T-helper 1 cell treated with Interleukin-12 subunit alpha and Interleukin-12 subunit beta and Interleukin-4 antibody, amounts not matched to agents 30 ng/mL and 1 ng/mL, for 36 hours (primary cell): ENCODE measurements around the gene CCDC7. TPM values are rescaled to one million over a fixed set of nuclear protein-coding genes. Genes with fewer than 3 reads are reported as not detected.
"Not testable (repeated sequence)": the region's sequence is repeated elsewhere in the genome, so short reads cannot be mapped to it uniquely, and the experiment has no call there.

ENCODE experiments used
- intact Hi-C: fragments of 100-400 bp; cut with micrococcal nuclease; formaldehyde crosslinking; loops from one replicate; pipeline ENCODE4 v1.15.1; 2024
- total RNA-seq: library from RNA; stranded (reverse); gene quantifications from 2 replicates; pipeline ENCODE4 v1.2.3, GENCODE V29; 2022

The CCDC7 gene
- total RNA-seq, 1 donor from 2014 or later, result 12.9 TPM

DNA sequence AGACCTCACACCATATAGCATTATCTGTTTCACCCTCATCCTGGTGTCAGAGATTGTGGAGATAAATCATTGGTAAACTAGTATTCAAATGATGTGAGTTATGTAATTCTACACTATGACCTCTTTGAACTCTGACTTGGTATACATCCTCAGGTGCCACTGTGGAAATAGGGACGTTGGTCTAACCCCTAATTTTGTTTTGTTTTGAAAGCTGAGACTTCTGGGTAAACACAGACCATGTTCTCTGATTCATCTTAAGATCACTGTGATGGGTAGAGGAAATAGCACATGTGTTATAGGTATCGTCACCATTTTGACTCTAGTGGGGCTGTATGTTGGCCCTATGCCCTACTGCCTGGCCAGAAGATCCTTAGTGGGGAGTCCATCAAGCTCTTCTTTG lies 241.6 kb downstream of the CCDC7 start:
- intact Hi-C loops, result no loop called here

DNA sequence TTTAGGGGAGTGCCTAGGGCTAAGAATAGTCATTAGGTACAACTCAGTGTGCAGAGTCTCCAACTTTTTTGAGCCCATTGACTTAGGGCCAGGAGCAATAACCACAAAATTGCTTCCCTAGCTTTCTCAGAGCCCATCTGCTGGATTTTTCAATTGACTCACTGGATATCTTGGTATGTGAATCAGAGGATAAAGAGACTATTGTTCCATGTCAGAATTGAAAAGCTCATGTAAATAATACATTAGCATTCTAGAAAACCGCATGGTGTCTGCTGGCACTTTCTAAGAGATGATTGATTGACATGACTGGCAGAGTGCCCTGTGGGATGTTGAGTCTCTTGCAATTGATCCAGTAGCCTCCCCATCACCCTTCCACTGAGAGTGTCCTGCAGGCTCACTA lies 246.2 kb downstream of the CCDC7 start:
- intact Hi-C loops, result no loop called here

DNA sequence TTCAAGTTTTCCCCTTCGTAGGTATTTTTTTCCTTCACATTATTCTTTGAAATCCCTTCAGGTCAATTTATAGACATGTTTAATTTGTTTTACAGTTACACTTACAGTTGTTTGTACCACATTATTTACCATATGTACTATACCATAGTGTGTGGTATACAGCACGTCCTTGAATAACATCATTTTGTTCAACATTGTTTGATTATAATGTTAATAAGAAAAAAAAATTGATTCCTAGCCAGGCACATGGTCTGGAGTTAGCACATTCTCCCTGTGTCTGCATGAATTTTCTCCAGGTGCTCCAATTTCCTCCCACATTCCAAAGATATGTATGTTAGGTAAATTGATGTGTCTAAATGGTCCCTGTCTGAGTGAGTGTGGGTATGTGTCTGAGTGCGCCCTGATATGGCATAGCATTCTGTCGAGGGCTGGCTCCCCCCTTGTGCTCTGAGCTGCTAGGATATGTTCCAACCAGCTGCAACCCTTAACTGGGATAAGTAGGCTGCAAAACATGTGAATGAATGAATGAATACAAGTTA lies 247.6 kb downstream of the CCDC7 start:
- intact Hi-C loops, result no loop called here

DNA sequence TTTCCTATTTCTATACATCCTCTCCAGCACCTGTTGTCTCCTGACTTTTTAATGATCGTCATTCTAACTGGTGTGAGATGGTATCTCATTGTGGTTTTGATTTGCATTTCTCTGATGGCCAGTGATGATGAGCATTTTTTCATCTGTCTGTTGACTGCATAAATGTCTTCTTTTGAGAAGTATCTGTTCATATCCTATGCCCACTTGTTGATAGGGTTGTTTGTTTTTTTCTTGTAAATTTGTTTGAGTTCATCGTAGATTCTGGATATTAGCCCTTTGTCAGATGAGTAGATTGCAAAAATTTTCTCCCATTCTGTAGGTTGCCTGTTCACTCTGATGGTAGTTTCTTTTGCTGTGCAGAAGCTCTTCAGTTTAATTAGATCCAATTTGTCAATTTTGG lies 253.7 kb downstream of the CCDC7 start:
- intact Hi-C loops, result not testable (repeated sequence)

DNA sequence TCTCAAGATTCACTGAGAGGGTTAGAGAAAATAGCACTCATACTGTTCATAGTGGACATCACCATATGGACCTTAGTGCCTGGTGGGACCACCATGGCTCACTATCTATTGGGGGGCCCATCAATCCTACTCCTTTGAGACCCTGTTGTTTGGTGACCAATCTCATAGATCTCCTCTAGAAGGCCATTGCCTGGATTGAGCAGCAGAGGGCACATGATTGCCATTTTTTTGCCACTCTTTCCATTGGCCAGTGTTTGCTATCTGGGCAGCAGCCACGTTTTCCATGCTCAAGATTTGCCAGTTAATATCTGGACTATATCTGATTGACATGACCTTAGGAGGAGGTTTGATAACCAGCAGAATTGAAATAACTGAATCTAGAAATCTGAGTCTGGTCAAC lies 267.6 kb downstream of the CCDC7 start:
- intact Hi-C loops, result no loop called here

DNA sequence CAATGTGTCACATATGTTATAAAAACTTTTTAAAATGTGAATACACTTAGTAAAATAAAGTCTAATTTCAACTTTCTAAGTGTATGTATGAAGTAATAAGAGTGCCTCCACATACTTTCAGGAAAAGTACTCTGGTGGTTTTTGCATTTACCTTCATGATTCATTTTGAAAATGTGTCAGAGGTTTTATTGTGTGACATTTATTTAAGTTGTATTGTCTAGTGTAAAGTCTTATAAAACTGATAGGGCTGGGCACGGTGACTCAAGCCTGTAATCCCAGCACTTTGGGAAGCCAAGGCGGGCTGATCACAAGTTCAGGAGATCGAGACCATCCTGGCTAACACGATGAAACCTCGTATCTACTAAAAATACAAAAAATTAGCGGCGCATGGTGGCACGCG lies 285.6 kb downstream of the CCDC7 start:
- intact Hi-C loops, result no loop called here

DNA sequence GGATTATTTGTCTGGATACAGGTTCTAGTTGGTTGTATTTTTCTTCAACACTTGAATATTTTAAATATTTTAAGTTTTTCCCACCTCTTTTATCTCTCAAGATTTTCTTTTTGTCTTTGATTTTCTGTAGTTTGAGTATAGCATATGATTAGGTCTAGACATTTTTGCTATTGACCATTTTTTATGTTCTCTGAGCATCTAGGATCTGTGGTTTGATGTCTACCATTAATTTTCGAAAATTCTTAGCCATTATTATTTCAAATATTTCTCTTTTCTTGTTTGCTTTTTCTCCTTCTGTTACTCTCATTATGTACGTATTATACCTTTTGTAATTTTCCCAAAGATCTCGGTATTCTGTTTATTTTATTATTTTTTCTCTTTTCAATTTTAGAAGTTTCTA lies 293.0 kb downstream of the CCDC7 start:
- intact Hi-C loops, result no loop called here

DNA sequence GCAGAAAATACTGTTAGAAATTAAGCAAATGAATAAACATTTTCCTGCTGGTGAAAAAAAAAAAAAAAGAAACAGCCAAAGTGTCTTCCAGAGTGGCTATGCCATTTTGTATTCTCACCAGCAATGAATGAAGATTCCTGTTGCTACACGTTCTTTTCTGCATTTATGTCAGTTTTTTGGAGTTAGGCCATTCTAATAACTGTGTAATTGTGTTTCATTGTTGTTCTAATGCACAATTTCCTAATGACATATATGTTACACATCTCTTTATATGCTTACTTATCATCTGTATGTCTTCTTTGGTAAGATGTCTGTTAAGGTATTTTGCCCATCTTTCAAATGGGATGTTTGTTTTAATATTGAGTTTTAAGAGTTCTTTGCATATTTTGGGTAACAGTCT lies 298.4 kb downstream of the CCDC7 start:
- intact Hi-C loops, result no loop called here

DNA sequence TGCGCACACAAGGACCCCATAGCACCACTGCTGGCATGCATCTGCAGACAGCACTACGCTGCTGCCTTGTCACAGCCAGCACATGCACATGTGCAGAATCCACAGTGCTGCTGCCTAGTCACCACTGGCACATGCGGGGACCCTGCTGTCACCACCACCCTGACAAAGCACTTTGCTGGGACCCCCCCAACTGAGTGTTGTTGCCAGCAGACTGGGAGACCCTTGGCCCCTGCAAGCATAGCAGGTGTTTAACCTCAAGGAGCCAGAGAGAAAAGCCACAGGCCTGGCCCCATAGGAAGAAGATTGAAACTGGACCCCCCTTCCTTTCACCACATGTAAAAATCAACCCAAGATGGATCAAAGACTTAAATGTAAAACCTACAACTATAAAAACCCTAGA lies 300.9 kb downstream of the CCDC7 start:
- intact Hi-C loops, result no loop called here

DNA sequence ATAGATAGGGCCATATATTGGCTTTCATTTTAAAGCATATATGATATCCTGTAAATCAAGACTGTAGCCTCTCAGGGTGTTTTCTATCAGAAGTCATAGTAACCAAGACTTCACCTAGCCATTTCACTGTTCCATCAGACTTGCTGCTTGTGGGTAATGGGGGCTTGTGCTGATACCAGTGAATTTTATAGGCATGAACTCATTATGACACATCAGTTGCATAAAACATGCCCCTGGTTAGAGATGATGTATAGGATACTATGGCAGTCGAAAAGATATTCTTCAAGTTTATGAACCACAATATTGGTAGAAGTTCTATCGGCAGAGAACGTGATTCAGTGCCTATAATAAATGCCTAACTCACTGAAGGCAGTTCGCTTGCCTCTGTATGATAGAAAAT lies 305.6 kb downstream of the CCDC7 start:
- intact Hi-C loops, result no loop called here

DNA sequence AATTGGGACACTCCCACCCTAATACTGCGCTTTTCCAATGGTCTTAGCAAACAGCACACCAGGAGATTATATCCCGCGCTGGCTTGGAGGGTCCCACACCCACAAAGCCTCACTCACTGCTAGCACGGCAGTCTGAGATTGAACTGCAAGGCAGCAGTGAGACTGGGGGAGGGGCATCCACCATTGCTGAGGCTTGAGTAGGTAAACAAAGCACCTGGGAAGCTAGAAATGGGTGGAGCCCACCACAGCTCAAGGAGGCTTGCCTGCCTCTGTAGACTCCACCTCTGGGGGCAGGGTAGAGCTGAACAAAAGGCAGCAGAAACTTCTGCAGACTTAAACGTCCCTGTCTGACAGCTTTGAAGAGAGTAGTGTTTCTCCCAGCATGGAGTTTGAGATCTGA lies 309.0 kb downstream of the CCDC7 start:
- intact Hi-C loops, result not testable (repeated sequence)

DNA sequence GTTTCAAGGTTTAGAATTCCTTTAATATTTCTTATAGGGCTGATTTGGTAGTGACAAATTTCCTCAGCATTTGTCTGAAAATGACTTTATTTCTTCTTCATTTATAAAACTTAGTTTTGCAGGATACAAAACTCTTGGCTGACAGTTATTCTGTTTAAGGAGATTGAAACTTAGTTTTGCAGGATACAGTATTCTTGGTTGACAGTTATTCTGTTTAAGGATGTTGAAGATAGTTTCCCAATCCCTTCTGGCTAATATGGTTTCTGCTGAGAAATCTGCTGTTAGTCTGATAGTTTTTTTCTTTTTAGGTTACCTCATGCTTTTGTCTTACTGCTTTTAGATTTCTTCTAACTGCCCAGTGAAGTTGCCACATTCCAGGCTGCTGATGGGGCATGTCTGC lies 325.3 kb downstream of the CCDC7 start:
- intact Hi-C loops, result no loop called here

DNA sequence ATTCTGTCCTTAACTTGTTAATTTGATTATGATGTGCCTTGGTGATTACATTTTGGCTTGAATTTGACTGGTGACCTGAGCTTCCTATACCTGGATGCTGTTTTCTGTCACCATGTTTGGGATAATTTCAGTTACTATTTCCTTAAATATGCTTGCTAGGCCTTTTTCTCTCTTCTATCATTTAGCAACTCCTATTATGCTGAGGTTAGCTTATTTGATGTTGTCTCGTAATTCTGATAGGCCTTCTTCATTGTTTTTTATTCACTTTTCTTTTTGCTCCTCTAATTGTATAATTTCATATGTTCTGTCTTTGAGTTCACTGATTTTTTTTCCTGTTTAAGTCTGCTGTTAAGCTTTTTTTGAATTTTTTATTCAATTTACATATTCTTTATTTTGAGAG lies 327.2 kb downstream of the CCDC7 start:
- intact Hi-C loops, result no loop called here

DNA sequence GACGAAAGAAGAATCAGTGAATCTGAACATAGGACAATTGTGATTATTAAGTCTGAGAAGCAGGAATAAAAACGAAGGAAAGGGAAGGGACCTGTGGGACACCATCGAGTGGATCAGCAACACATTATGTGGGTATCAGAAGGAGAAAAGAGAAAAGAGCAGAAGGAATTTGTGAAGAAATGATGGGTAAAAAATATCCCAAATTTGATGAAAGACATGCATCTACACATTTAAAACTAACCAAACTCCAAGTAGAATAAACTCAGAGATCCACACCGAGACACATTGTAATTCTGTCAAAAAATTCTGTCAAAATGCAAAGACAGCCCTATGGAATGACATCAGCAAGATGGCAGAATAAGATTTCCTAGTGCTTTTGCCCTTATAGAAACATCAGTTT lies 341.0 kb downstream of the CCDC7 start:
- intact Hi-C loops, result no loop called here

DNA sequence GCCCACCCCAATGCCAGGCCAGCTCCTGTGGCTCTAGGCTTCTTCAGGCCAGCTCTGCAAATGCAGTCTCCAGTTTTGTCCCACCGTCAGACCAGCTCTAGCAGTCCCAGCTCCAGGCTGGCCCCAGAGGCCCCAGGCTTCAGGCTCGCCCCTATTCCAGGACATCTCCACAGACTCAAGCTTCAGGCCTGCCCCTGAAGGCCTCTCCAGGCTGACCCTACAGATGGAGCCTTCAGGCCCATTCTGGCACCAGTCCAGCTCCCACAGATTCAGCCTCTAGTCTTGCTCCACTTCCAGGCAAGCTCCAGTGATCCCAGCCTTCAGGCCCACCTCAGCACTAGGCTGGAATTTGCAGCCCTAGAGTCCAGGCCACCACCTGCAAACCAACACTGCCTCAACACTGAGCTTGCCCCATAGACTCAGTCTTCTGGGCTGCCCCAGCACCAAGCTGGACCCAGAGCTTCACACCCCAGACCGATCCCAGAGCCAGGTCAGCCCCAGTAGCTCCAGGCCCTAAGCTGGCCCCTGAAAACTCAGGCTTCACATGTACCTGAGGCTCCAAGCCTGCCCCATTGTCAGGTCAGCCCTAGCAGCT lies 341.8 kb downstream of the CCDC7 start:
- intact Hi-C loops, result no loop called here

DNA sequence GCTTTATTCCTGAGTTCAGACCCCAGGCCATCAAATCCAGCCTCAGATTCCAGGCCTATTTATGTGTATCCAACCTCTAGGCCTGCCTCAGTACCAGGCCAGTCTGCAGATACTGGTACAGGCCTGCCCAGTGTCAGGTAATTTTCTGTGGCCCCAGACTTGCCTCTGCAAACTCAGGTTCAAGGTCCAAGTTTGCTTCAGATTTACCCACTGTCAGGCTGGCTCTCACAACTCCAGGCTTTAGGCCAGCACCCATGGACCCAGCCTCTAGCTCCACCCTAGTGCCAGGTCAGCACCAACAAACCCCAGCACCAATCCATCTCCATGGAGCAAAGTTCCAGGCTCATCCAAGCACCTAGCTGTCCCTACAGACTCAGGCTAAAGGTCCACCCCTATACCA lies 342.4 kb downstream of the CCDC7 start:
- intact Hi-C loops, result no loop called here

DNA sequence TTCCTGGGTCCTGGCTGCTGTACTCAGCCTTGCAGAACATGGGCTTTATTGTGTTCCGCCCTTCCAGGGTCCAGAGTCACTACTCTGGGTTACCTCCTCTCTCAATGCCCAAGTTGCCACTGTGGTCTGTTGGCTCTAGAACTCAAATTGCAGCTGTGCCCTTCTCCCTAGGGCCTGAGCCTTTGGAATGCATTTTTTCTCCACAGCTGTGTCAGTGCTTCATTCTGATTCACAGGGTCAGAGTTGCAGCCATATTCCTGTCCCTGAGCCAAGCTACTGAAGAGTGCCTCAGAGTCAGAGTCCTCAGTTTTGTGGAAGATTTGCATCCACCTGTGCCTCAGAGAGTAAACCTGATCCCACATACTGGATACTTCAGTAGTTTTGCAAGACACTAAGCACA lies 344.5 kb downstream of the CCDC7 start:
- intact Hi-C loops, result no loop called here

DNA sequence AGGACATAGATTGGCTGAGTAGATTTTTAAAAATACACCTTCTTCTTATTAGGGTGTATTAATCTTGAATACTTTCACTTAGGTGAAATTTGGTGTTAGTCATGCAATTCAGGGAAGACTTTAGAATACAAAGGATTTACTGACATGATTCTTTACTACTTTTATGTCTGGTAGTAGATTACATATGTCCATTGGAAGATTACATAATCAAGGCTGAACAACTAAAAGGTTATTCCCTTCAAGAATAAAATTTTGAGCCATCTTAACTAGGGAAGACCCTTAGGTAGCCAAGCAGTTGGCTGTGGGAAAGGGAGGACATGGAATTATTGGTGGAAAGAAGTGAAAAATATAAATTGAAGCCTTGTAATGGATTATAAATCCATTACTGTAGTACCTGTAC lies 347.1 kb downstream of the CCDC7 start:
- intact Hi-C loops, result no loop called here

DNA sequence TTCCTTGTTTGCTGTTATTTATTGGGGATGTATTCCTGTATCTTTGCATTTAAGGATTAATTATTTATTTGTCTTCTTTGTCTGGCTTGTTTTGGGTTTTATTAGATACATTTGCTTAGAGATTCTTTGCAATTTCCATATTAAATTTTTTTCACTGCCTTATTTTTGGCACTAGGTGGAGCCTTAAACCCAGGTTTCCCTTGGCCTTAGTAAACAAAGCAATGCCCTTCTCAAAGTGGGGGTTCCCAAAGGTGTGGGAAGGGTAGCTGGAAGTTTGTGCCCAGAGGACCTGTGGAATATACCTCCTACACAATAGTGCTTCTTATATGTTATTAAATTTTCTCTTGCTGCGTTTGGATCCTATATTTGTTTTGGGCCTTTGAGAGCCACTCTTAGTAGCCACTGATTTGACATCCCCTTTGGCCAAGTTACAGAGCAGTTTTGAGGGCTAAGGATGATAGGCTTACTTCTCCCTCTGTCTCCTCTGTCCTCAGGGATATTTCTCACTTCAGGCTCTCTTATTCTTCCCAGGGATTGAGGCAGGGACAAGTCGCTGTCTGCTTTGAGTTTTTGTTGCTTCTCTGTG lies 349.8 kb downstream of the CCDC7 start:
- intact Hi-C loops, result loop anchor here (1.0 kb wide), 4 partner anchors 213 to 398 kb away; no protein-coding TSS in a partner anchor

DNA sequence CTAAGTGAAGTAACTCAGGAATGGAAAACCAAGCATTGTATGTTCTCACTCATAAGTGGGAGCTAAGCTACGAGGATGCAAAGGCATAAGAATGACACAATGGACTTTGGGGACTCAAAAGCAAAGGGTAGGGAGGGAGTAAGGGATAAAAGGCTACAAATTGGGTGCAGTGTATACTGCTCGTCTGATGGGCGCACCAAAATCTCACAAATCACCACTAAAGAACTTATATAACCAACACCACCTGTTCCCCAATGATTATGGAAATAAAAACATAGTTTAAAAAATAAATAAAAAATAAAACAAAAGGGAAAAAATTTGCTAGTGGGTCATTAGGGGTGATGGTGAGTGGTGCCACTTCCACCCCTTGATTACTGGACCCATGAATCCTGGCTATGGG lies 351.5 kb downstream of the CCDC7 start:
- intact Hi-C loops, result not testable (repeated sequence)

DNA sequence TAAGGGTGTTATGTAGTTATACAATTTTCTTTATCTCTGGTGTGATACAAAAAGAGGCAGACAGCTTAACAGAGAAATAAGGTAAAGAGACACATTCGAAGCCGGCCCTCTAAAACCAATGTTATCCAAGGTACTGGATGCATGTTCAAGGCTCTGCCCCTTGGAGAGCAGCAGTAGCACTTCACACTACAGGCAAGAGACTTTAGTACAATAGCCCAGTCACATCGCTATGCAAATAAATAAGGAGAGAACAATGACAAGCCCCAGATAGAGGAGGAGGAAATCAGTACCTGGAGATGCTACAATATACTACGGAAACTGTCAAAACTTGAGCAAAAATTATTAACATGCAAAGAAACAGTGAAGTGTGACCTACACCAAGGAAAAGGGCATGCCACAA lies 401.0 kb downstream of the CCDC7 start:
- intact Hi-C loops, result no loop called here

DNA sequence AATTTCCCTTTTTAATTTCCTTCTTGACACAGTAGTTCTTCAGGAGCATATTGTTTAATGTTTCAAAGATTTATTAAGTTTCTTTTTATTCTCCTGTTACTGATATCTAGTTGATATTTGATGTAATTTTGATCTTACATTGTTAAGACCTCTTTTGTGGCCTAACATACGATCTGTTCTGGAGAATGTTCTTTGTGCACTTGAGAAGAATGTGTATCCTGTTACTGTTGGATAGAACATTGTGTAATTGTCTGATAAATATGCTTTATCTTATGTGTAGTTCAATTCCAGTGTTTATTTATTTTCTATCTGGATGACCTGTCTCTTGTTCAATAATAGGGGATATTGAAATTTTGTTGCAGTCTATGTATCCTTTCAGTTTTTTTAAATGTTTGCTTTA lies 405.4 kb downstream of the CCDC7 start:
- intact Hi-C loops, result no loop called here

DNA sequence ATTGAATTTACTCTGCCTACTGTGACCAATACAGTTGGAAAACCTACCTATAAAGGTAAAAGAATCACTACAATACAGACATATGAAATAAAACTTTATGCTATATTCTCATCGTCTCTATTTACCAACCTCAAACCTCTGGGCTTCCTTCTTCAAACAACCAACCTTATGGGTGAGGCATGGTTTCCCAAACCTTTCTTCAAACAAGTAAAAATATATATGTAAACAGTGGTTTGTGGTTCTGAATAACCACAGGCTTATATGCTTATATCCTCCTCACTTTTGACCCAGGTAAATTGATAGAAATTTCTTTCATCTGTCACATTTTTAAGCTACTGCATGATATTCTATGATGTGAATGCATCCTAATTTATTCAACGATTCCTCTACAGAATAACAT lies 408.5 kb downstream of the CCDC7 start:
- intact Hi-C loops, result no loop called here
